HG03457 (cell line): Measurements from ENCODE around the gene YWHAE.
"Not testable (repeated sequence)": the region's sequence is repeated elsewhere in the genome, so short reads cannot be mapped to it uniquely, and the experiment has no call there.

Experiments used
- ATAC-seq: cut with Tn5 transposase; IDR thresholded peaks from one replicate; pipeline ENCODE4 v1.9.1; 2021; ENCODE audit warnings: moderate number of reproducible peaks; ENCODE audit not compliant: unreplicated experiment

The YWHAE gene

DNA sequence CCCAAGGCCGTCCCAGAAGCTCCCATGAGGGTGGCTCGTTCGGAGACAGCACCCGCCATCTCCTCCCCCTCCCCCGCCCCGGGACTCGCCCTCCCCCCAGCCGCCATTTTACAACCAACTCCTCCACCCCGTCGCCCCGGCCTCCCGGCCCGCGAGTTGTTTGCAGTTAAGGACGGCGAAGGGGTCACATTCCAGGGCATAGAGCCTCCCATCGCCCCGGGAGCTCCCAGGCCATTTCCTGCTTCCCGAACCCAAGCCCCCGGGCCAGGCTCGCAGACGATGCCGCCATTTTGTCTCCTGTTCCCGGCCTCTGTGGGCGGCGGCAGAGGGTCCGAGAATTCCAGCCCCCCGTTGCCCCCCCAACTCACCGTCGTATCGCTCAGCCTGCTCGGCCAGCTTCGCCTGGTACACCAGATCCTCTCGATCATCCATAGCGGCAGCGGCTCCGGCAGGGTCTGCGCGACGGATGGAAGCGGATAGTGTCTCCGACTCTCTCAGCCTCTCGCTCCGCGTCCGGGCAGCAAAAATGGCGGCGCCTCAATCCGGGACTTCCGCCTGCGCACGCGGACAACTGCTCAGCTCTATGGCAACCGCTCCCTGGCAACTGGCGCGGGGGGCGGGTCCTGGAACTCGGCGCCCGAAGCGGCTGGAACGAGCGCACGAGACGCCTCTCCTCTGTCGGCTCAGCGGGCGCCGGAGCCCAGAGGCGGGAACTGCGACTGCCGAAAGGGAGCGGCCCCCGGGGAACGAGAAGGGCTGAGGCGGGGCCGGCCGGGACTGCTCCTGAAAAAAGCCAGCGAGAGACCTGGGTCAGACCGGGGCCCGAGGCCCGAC is at the start of gene YWHAE:
Gene YWHAE, minus strand, starts transcription at position 544 of the 834 bp plus-strand sequence. Its CDS starts 112 bp downstream, at position 432.
- peak; percentile 80 for ATAC-seq

DNA sequence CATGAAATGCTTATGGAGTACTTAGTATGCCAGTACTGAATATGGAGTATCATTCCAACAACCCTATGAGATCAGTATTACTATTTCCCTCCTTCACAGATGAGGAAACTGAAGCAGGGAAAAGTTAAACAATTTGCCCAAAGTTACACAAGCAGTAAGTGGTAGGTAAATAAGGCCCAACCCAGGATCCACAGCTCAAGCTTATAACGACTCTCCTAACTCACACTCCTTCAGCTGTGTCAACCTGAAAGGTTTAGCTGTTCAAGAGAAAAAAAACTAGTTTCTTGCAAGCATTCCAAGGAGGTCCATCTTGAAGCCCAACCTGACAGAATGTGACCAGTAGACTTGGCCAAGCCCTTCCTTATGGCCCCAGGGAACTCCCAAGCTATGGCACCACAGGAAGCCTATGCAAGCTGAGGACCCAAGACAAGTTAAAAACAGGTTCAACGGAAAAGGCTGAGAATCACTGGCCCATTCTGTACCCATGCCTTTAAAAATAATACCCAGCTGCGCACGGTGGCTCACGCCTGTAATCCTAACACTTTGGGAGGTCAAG is 49.5 kb upstream of the YWHAE start:
- no peak for ATAC-seq

DNA sequence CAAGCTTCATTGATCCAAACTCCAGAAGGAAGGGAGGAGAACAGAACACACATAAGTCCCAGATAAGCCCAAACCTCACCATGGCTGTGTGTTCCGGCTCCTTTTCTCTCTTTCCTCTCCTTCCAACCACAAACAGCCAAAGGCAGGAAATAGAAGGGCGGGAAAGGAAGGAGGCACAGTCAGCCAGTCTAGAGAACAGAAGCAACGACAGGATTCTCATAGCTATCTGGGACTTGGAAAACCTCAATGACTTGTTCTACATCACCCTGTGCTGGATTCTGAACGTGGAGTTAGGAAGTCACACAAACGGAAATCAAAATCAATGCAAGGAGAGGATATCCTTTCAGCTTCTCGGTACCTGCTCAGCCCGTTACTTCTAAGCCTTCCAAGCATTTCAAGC is 47.0 kb upstream of the YWHAE start:
- ATAC-seq, result no peak

DNA sequence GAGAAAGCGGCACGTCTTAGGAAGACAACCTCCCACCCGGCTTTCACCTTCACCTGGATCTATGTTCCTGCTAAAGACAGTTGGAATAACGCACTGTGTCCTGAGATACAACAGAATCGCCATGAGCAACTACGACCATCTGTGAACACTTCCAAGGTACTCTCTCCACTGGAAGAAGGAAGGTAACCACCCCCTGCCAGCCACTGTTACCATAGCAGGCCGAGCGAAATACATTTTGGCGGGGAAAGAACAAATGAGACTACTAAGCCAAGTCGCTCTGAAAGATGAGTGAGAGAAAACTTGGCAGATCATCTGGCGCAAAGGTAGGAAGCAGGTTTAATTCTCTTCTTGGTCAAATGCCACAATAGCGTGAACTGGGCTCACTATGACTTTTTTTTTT is 46.2 kb upstream of the YWHAE start:
- no peak for ATAC-seq

DNA sequence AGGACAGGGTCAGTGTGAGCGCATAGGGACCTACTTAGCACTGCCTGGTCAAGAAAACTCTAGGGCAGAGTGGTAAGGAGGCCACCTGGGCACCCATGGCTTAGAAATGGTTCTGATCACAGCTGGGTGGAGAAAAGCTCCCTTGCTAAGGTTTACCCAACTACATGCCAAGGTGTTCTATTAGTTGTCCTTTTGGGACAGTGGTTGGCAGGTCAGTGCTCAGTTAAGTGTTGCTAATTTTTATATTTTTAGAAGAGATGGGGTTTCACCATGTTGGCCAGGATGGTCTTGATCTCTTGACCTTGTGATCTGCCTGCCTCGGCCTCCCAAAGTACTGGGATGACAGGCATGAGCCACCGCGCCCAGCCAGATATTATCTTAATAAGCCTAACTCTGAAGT is 45.7 kb upstream of the YWHAE start:
- ATAC-seq, result not testable (repeated sequence)

DNA sequence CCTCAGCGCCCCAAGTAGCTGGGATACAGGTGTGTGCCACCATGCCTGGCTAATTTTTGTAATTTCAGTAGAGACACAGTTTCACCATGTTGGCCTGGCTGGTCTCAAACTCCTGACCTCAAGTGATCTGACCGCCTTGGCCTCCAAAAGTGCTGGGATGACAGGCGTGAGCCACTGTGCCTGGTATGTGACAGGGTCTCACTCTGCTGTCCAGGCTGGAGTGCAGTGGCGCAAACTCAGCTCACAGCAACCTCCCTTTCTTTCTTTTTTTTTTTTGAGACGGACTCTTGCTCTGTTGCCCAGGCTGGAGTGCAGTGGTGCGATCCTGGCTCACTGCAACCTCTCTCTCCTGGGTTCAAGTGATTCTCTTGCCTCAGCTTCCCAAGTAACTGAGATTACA is 42.7 kb upstream of the YWHAE start:
- ATAC-seq, result not testable (repeated sequence)

DNA sequence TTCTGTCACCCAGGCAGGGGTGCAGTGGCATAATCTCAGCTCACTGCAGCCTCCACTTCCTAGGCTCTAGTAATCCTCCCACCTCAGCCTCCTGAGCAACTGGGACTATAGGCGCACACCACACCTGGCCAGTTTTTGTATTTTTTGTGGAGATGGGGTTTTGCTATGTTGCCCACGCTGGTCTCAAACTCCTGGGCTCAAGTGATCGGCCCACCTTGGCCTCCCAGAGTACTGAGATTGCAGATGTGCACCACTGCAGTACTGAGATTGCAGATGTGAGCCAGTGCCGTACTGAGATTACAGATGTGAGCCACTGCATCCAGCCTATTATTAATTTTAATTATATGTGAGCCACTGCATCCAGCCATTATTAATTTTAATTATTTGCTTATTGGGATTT is 42.2 kb upstream of the YWHAE start:
- no peak for ATAC-seq

DNA sequence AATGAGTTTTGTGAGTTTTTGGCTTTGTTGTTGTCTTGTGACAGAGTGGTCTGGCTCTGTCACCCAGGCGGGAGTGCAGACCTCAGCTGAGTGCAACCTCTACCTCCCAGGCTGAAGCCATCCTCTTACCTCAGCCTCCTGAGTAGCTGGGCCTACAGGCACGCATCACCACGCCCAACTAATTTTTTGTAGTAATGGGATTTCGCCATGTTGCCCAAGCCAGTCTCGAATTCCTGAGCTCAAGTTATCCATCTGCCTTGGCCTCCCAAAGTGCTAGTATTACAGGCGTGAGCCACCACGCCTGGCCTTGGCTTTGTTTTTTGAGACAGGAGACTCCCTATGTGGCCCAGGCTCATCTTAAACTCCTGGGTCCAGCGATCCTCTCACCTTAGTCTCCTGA is 40.9 kb upstream of the YWHAE start:
- ATAC-seq, result no peak

DNA sequence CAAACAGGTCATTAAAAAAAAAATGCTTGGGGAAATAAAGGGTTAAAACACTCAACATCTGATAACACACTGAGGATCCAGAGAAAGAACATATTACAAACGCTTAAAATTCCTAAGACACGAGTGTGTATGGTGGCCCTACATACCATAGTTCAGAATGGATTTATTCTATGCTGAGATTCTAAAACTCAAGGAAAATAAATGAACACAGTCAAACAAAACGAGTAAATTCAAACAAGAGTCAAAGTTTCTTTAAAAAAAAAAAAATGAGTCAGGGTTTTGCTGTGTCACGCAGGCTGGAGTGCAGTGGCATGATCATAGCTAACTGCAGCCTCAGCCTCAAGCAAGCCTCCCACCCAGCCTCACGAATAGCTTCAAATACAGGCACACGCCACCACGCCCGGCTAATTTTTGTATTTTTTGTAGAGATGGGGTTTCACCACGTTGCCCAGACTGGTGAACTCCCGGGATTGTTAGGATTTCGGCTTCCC is 38.6 kb upstream of the YWHAE start:
- ATAC-seq, result no peak

DNA sequence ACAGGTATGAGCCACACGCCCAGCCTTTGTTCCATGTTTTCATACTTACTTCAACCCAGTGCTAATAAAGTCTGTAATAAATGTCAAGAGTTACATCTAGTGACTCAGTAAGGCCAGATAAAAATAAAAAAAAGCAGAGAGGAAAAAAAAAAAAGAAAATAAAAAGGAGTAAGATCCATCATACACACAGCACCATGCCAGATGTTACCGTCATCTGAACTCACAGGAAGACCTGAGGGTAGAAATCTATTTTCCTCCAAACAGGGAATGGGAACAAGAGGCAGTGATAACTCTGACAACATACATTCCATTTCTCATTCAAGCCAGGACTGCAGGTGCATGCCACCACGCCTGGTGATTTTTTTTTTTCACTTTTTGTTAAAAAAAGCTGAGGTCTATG is 35.3 kb upstream of the YWHAE start:
- ATAC-seq, result no peak

DNA sequence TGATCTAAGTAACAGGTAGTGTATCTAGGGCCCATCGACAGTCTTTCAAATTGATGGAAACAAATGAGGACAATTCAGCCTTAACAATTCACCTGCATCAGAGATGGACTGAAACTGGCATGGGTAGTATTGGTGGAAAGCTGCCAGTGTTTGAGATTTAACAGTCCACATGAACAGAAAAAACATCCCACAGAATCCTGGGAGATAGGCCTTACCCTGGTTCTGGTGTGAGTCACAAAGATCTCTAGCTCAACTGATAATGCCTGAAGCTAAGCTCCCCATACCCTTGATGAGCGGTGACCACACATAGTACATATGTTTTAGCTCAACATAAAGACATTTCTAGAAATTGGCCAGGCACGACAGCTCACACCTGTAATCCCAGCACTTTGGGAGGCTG is 34.1 kb upstream of the YWHAE start:
- ATAC-seq, result no peak

DNA sequence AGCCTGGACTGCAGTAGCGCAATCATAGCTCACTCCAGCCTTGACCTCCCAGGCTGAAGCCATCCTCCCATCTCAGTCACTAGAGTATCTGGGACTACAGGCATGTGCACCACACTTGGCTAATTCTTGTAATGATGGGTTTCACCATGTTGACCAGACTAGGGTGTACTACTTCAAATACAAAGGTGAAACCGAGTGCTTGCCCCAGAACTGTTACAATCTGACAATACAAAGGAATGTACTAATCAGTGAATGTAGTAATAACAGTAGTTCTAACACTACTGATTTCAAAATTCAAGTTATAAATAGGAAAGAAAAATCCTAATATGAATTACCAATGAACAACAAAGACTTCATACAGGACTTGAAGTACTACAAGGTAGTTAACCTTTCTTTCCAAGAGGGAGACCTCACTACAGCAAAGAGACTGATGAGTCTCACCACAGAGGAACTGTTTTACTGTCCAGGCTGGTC is 31.6 kb upstream of the YWHAE start:
- ATAC-seq, result no peak

DNA sequence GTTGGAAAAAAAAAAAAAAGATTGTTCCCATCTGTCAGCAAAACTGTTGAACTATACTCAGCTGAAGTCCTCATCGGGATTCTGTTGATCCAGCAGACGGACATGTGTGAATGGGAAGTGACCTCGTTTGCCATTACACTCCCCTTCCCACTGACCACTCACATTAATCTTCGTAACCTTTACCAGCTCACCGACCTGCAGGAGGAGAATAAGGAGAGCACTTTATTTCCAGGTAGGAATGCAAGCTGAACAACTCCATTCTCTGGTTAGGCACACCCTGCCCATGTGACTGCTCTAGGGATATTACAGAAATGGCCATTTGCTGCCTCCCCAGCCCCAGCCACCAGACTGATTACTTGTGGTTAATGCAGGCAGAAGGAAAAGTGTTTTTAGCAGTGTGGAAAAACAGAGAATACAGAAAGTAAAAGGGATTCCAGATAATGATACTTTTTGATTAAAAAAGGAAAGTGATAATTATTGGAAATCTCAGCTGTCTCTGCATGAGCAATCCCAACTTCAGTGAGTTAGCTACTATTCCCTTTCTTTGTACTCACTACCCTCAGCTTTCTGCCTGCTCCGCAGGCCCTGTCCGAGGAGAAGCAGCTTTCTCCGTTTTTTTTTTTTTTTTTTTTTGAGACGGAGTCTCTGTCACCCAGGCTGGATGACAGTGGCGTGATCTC is 23.6 kb upstream of the YWHAE start:
- ATAC-seq, result no peak

DNA sequence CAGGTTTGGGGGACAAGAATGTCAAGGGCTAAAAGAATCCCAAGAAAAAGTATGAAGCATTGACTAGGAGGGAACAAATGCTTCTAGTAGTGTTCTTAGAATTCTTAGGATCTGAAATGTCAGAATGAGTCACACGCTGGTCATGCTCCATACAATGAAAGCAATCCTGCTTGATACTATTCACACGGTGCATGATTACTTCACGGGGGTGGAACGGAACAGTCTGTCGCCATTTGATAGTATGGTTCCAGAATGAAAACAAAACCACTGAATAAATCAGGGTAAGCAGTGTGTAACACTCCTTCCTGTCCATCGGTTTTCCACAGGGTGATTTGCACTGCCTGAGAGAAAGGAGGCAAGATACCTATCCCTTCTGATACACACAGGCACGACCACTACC is 22.9 kb upstream of the YWHAE start:
- ATAC-seq, result no peak

DNA sequence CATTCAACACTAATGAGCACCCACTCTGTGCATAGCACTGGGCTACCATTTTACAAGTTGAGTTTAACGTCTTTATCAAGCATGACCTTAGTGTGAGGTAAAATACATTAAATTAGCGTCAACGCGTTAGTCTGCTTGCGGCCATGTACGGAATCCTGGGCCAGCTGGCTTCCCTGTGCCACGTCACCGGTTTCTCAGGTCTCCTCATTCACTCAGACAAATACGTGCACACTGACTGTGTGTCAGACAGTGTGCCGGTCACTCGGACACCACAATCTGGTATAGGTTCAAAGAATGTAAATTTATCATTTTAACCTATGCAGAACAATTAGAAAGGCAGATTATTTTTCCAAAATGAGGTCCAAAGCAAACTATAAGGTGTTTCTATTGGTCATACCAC is 21.4 kb upstream of the YWHAE start:
- no peak for ATAC-seq

DNA sequence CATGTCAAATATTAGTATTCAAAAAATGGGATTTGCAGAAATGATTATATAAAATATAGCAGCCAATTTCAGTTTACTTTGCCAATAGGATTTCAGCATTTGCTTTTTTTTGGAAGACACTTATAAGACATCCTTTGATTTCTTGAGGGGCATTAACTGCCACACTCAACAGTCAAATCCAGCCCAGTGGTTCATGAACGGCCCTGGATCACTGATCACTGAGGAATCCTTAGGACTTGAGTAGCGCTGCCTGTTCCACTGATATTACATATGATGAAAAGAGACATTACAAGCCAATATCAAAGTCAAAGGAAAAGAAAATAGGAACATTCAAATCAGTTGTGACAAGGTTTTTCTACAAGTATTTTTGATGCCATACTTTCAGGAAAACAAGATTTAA is 21.0 kb upstream of the YWHAE start:
- no peak for ATAC-seq

DNA sequence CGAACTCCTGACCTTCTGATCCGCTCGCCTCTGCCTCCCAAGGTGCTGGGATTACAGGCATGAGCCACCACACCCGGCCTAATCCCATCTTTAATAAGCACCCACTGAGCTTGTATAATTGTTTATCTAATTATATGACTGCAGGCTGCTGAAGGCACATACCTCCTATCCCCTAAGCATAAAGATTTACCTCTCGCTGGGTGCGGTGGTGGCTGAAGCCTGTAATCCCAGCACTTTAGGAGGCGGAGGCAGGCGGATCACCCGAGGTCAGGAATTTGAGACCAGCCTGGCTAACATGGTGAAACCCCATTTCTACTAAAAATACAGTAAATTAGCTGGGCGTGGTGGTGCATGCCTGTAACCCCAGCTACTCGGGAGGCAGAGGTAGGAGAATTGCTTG is 20.1 kb upstream of the YWHAE start:
- no peak for ATAC-seq

DNA sequence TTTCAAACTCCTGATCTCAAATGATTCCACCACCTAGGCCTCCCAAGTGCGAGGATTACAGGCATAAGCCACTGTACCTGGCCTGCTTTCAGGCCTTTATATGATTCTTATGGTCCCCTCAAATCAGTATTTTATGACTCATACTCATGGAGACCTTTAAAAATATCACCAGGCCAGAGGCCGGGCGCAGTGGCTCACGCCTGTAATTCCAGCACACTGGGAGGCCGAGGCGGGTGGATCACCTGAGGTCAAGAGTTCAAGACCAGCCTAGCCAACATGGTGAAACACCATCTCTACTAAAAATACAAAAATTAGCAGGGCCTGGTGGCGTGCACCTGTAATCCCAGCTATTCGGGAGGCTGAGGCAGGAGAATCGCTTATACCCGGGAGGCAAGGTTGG is 18.5 kb upstream of the YWHAE start:
- ATAC-seq, result not testable (repeated sequence)

DNA sequence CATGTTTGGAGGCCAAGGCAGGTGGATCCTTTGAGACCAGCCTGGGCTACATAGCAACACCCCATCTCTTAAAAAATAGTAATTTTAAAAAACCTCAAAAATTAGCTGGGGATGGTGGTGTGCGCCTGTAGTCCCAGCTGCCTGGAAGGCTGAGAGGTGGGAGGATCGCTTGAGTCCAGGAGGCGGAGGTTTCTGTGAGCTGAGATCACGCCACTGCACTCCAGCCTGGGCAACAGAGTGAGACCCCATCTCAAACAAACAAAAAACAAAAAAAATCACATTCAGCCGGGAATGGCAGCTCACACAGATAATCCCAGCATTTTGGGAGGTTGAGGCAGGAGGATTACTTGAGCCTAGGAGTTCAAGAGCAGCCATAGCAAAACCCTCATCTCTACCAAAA is 16.4 kb upstream of the YWHAE start:
- no peak for ATAC-seq

DNA sequence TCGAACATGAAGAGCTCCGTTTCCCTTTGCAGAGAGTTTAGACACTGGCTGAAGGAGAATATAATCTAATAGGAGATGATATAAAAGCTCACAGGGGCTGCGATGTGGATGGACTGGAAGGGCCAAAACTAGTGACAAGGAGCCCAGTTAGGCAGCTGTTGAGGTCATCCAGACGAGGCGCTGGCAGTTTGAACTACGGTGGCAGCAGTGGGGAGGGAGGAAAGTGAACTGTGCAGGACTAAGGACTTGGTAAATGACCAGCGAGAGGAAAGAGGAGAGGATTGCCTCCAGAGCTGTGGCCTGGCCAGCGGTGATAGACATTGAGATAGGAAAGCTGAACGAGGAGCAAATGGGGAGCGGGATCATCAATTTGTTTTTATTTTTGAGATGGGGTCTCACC is 14.6 kb upstream of the YWHAE start:
- ATAC-seq, result no peak

DNA sequence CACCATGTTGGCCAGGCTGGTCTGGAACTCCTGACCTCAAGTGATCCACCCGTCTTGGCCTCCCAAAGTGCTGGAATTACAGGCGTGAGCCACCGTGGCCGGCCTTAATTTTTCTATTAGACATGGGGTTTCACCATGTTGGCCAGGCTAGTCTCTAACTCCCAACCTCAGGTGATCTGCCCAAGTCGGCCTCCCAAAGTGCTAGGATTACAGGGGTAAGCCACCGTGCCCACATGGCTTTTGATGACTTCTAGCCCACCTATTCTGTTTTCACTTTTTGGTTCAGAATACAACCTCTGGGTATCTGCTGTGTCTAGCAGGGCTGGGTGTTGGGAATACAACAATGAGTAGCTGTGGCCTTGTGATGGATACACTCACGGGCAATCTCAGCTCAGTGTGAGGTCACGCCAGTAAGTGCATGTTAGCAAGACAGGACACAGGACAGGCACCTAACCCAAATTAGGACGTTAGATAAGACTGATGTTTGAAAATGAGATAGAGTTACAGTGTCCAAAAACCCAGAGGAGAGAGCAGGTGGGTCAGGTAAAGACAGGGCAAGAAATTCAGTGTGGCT is 14.1 kb upstream of the YWHAE start:
- ATAC-seq, result no peak
